HL-60/S4 treated with phorbol 12-myristate 13-acetate at 8.2 ng/mL for 4 days and 3 days (cell line): ENCODE measurements around the gene CYP26B1.

Experiments used
- in situ Hi-C: fragments of 300-500 bp; cut with MboI; formaldehyde crosslinking; loops from 2 replicates; pipeline ENCODE4 v1.15.0; 2022; ENCODE audit warnings: low sequenced_read_pairs

Gene CYP26B1

GRCh38 chr2:72155737-72156136 lies 8.1 kb upstream of the CYP26B1 start:
- in situ Hi-C loops = loop anchor here (25.0 kb wide), 1 partner anchor 618 kb away; no protein-coding TSS in a partner anchor

- in situ Hi-C loops = loop anchor here (25.0 kb wide), 1 partner anchor 618 kb away; no protein-coding TSS in a partner anchor
Observed at GRCh38 chr2:72155151-72155550, 7.5 kb upstream of the CYP26B1 start.

- in situ Hi-C loops = loop anchor here (25.0 kb wide), 1 partner anchor 617 kb away; no protein-coding TSS in a partner anchor
Observed at GRCh38 chr2:72154386-72154975, 6.8 kb upstream of the CYP26B1 start.

GRCh38 chr2:72153924-72154323 lies 6.3 kb upstream of the CYP26B1 start:
- in situ Hi-C loops = loop anchor here (25.0 kb wide), 1 partner anchor 617 kb away; no protein-coding TSS in a partner anchor

- in situ Hi-C loops = loop anchor here (25.0 kb wide), 1 partner anchor 616 kb away; no protein-coding TSS in a partner anchor
Observed at GRCh38 chr2:72153026-72153791, 5.5 kb upstream of the CYP26B1 start.

GRCh38 chr2:72150861-72151356 lies 3.2 kb upstream of the CYP26B1 start:
- in situ Hi-C loops = loop anchor here (25.0 kb wide), 1 partner anchor 614 kb away; no protein-coding TSS in a partner anchor

- in situ Hi-C loops = loop anchor here (25.0 kb wide), 1 partner anchor 613 kb away; no protein-coding TSS in a partner anchor
Observed at GRCh38 chr2:72150157-72150860, 2.6 kb upstream of the CYP26B1 start.

GRCh38 chr2:72149556-72150156 lies 2.0 kb upstream of the CYP26B1 start:
- in situ Hi-C loops = loop anchor here (25.0 kb wide), 1 partner anchor 612 kb away; no protein-coding TSS in a partner anchor

GRCh38 chr2:72148837-72149555 lies 1.3 kb upstream of the CYP26B1 start:
- in situ Hi-C loops = no loop called here

GRCh38 chr2:72148003-72148836 lies 558 bp upstream of the CYP26B1 start:
- in situ Hi-C loops = no loop called here

- in situ Hi-C loops = no loop called here
Observed at GRCh38 chr2:72146347-72147302, 1.0 kb downstream of the CYP26B1 start.

- in situ Hi-C loops = no loop called here
Observed at GRCh38 chr2:72145658-72146329, 1.9 kb downstream of the CYP26B1 start.

- in situ Hi-C loops = no loop called here
Observed at GRCh38 chr2:72145289-72145657, 2.4 kb downstream of the CYP26B1 start.

- in situ Hi-C loops = no loop called here
Observed at GRCh38 chr2:72144632-72145288, 2.9 kb downstream of the CYP26B1 start.

GRCh38 chr2:72144274-72144631 lies 3.4 kb downstream of the CYP26B1 start:
- in situ Hi-C loops = no loop called here

GRCh38 chr2:72143441-72144273 lies 4.0 kb downstream of the CYP26B1 start:
- in situ Hi-C loops = no loop called here
